Stimulated activated CD4-positive, alpha-beta T cell treated with anti-CD3 and anti-CD28 coated beads, Interleukin-4, amount 100 ng/mL, for 4 hours (primary cell): ENCODE results near the gene MYBPH.

Source experiments
- DNase-seq, 2 experiments: peaks; one replicate each; pipeline ENCODE4 v3.0.0-alpha.2; 2020

The MYBPH gene, protein sequence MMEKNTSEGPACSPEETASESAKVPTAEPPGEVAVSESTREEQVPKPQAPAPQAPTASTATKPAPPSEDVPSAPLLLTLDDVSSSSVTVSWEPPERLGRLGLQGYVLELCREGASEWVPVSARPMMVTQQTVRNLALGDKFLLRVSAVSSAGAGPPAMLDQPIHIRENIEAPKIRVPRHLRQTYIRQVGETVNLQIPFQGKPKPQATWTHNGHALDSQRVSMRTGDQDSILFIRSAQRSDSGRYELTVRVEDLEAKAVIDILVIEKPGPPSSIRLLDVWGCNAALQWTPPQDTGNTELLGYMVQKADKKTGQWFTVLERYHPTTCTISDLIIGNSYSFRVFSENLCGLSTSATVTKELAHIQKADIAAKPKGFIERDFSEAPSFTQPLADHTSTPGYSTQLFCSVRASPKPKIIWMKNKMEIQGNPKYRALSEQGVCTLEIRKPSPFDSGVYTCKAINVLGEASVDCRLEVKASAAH

DNA sequence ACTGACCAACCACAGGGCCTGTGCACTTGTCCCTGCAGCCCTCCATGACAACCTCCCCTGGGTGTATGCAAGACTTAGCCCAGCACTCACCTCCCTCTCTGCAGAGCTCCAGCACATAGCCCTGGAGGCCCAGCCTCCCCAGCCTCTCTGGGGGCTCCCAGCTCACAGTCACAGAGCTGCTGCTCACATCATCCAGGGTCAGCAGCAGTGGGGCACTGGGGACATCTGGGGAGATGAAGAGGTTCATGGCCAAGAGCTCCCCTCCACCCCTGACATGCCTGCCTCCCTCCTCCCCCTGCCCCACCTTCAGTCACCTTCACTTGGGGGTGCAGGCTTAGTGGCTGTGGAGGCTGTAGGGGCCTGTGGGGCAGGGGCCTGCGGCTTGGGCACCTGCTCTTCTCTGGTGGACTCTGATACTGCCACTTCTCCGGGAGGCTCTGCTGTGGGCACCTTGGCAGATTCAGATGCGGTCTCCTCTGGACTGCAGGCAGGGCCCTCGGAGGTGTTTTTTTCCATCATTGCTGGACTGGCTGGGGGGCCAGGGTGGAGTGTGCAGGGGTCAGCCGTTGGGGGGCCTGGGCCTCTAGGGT, at the start of gene MYBPH:
MYBPH (minus strand) TSS at position 590 of the 590 bp plus-strand sequence; CDS start at position 519, 71 bp downstream.
- no peak for DNase-seq

DNA sequence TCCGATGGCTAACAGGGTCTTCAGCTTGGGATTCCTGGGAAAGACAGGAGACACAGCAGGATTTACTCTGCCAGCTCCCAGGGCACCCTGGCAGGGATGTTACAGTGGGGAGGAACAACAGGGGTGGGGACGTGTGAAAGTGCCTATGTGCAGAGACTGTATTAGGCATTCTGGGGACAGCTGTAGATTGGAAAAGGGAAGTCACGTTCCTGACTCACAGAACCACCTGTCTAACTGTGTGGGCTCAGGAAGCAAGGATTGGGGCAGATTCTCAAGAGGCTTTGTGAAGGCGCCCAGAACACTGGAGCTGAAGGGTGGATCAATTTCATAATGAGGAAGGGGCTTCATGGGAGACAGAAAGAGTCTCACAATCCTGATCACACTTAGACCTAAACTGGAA, 49.4 kb upstream of the MYBPH start:
- DNase-seq, result no peak

DNA sequence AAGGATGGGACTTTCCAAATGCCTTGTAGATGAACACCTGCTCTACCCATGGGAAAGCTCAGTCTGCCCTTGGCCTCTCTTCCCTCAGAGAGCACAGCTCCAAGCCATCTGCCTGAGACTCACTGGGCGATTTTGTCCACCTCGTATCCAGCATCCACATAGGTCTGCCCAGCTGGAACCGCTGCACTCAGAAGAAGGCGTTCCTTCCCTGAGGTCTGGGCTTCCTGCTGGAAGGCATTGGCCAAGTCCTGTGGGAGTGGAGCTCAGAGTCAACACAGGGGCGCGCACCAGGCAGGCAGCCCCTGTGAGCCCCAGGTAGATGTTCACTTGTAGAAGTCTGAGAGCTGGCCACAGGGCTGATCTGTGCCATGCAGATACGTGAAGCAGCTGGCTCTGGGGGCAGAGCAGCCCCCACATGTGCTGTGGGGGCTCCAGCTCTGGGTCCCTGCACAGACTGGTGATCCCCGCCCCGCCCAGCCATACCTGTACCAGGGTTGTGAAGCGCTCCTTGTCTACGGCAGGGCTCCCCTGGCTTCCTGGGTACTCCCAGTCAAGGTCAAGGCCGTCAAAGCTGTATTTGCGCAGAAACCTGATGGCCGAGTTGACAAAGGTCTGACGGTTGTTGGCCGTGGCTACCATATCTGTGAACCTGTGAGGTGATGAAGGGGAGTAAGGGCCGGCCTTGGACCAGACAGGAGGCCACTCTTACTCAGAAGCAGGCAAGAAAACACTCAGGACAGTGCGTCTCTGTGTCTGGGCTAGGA, 47.6 kb upstream of the MYBPH start:
- no peak for DNase-seq

DNA sequence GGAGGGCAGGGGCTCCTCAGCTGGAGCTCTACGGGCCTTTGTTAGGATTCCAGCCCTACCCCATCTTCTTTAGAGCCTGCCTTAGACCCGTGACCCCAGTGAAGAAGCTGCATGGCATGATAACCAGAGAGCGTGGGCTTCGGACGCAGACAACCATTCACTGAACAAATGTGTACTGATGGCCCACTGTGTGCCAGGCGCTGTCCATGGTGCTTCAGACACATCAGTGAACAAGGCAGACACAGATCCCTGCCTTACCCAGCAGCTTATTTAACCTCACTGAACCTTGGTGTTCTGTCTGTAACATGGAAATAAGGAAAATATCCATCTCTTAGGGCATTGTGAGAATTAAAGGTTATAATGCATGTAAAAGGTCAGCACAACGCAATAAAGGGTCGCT, 44.3 kb upstream of the MYBPH start:
- DNase-seq, result no peak

DNA sequence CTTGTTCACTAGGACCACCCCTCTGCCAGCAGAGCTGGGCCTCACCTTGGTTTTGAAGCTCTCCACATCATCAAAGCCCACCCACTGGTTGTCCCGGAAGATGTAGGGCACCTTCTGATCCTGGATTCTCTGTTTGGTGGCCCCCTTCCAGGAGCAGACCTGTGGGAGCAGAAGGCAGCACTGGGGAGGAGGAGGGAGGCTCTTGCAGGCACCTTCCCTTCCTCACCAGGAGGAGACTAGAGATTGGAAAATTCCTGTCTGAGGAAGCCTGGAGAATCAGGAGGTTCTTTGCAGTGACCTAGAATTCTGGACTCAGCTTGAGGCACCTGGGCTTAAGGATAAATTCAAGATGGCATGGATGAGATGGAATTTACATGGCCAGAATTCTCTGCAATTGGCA, 43.5 kb upstream of the MYBPH start:
- DNase-seq, result no peak

DNA sequence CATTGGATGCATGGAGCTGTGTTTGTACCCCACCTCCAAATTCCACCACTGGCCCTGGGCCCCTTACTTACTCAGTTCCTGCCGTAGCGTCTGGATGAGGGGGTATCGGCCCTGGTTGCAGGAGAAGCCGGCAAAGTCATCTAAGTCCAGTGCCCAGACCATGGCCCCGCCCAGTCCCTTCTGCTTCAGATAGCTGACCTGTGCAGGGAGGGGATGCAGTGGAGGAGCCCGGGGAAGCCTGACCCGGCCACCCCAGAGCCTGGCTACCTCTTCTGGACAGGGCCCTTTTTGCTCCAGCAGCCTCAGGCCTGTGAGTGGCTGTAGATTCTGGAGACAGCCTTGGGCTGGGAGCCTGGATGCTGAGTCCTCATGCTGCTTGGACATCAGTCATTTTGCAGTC, 42.0 kb upstream of the MYBPH start:
- no peak for DNase-seq

DNA sequence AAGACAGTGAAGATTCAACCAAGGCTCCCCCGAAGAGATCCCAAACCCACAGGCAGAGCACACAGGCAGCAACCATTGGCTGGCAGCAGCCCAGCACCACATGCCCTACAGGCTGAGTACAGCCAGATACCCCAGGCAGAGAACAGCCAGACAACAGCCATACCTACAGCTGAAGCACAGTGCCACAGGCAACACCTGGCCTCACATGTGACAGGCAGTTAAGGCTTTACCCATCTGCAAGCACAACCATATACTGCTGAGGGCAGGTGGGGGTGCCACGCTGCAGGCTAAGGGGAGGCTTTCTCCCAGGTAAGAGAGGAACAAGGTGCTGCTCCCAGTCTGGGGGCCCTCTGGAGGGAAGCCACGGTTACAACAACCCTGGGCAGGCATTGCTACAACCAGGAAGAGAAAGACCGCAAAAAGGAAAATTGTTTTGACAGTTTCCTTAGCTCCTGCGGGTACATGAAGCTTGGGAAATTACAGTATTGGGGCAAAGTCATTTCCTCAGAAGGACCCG, 41.6 kb upstream of the MYBPH start:
- DNase-seq, result no peak

DNA sequence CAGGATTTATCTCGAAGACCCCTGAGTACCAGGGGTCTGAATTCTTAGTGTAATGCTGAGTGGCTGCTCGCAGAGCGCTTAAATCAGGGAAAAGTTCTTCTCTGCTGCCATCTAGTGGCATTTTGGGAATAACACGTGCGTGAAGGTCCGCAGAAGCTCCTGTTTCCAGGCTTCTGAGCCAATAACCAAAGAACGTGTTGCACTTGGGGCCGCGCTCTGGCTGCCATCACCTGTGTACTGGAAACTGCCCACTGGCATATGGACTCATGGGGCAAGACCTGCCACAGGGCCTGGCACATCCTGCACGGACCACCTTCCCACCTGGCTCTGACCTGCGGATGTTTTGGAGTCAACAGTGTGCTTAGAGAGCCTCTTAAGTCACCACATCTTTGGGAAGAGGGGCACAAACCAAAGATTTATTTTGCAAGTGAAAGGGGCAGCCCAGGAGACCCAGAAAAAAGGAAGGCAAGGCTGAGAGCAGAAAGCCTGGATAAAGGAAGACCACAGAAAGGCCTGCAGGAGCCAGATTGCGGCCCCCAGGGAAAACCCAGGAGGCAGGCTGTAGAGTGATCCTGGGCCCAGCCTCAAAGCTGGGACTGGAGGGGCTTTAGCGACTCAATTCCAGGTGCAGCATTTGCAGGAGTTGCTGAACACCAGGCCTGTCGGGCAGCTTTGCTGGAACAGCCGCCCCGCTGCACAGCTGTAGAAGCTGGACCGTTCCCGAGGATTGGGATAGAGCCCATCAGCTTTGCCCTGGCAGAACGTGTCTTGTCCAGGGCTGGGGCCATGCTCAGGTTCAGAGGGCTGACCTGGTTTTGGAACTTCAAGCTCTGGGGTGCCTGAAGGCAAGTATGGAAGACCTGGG, 40.9 kb upstream of the MYBPH start:
- peak; percentile 26 to 38 for DNase-seq

DNA sequence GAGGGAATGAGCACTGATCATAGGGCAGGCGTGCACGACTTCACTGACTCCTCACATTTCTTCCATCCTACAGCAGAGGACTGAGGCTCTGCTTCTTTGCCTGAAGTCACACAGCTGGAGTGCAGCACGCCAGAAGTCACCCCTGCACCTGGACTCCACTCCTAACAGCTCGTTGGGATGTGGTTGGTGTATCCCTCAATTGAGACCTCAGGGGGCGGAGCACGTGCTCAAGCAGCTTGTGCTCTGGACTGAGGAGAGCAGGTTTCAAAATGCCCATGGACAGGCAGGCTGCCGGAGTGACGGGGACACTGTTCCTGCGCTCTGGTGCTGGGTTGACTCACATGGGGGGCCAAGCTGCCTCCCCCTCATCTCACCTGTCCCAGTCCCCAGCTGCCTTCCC, 39.9 kb upstream of the MYBPH start:
- no peak for DNase-seq

DNA sequence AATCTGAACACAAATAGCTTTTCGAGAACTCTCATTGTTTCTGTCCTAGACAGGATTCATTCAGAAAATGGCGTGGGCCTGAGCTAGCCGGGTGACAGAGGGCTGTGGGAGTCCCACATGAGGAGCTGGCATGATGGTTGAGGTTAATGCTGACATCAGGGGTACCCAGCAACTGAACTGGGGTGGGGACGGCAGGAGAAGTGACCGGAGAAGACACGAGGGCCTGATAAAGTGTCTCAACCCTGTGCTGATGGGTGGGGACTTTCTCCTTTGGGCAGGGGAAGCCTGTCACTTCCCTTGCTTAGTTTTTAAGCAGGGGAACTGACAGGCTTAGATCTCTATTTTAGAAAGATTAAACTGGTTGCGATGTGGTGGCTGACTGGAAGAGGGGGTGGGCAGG, 39.2 kb upstream of the MYBPH start:
- no peak for DNase-seq

DNA sequence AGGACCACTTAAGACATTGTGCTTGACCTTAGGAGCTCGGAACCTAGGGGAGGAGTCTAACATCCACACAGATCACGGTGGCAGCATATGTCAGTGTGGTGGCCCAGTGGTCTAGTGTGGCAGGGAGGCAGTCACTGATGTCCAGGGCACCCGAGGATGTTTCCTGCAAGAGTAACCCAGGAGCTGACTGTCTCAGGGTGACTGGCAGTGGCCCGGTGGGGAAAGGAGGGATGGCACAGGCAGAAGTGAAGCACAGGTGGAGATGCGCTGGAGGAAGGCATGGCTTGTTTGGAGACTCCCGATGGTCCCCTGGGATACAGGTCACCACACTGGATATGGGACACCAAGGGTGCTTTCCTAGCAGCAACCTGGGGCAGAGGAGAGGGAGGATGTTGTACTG, 37.5 kb upstream of the MYBPH start:
- DNase-seq, result no peak

DNA sequence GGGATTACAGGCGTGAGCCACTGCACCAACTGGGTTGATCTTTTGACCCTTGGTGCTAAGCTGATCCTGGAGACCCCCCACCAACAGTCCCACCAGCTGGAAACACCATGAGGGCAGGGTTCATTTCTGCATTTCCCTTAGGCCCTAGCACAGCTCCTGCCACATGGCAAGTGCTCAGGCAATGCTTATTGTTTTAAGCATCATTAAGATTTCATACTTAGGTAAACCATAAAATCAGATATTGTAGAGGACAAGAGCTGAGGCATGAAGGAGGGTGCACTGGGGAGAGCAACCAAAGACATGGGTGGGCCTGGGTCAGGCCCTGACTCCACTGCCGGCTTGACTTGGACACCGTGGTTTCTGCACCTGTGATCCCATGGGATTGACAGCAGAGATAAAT, 36.2 kb upstream of the MYBPH start:
- DNase-seq, result no peak

DNA sequence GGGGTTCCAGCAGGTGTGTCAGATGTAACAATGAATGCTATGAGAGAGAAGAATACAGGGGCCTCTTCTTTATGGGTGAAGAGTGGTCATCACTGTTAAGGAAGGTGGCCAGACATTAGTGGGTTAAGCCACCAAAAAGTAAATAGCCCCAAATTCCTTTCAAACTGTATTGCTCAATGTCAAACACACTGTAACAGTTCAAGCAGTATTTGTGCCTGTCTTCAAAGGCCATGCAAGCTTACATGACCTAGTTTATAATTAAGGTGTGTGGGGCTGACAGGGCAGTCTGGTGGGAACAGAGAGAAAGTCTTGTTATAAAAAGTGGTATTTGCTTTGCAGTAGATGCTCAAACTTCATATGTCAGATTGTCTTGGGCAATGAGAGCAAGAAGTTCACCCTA, 35.4 kb upstream of the MYBPH start:
- DNase-seq, result no peak

DNA sequence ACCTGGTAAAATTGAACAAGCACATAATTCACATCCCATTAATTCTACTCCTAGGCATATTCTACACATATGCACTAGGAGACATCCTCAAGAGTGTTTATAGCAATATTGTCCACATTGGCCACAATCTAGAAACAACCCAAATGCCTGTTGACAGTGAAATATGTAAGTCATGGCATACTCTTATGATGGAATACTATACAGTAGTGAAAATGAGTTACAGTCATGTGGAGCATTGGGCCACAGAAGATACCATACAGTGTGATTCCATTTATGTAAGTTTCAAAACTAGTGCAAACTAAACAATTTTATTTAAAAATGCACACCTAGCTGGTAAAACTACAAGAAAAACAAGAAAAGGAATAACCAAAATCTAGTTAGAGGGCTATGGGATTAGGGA, 34.7 kb upstream of the MYBPH start:
- DNase-seq, result no peak

DNA sequence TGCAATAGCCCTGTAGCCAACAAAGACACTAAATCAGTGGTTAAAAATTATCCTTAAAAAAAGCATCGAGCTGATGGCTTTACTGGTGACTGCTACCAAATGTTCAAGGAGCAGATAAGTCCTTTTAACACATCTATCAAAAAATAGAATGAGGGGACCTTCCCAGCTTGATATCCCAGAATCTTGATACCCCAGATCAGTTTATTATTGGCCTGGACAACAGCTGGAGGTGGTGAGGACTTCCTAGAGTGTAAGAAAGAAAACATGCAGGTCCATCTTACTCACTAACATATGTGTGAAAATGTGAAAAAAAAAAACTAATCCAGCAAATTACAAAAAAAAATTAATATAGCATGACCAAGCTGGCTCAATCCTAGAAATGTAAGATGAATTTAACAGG, 32.6 kb upstream of the MYBPH start:
- no peak for DNase-seq

DNA sequence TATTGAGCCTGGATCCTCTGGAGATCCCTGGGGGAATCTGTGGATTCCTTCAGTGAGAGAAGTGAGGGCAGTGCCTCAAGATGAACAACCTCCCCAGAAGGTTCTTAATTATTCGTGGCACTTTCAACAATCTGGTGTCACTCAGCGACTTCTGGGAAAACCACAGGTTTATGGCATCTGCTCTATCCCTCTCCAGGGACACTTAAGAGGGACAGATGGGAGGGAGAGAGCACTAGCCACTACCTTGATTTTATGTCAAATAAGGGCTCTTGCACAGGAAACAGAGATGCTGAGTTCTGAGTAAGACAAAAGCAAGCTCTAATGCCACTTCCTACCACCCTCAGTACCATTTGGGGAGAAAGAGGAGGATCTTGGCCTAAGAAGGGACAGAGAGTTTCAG, 32.1 kb upstream of the MYBPH start:
- no peak for DNase-seq

DNA sequence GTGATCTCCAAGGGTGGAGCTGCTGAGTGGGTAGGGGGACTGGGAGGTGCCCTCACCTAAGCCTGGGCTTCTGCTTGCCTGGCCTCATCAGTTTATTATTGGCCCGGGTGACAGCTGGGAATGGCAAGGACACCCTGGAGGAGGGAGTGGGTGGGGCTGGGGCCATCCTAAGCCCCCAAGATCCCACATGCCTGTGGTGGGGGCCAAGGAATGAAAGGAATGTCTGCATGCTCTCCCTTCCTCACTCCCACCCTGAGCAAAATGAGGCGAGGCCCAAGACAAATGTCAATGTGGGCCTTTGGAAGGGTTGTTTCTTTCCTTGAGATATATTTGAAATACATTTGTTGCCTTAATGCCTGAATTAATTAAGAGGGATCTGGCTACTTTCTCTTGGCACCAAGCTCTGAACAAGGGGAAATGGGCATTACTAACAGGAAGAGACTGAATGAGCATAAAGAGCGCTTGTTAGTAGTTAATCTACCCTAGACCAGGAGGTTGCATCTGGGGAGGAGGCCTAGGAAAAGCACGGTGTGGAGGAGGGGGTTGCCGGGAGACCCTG, 30.6 kb upstream of the MYBPH start:
- no peak for DNase-seq

DNA sequence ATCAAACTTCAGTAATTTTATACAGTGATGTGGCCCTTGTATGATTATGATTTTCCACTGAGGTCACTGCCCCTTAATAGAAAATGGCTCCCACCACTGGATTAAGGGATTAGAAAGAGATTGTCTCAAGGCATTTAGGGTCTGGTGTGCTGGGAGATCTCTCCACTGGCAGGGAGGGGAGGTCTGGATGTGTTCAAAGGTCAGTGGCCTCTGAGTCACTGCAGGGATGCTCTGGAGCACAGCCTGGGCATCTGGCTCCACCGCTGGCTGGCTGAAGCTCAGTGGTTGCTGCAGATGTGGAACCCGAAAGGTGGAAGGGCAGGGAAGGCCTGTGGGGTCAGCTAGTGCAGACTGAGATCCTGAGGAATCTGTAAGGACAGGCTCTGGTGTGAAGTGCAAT, 29.1 kb upstream of the MYBPH start:
- DNase-seq, result no peak

DNA sequence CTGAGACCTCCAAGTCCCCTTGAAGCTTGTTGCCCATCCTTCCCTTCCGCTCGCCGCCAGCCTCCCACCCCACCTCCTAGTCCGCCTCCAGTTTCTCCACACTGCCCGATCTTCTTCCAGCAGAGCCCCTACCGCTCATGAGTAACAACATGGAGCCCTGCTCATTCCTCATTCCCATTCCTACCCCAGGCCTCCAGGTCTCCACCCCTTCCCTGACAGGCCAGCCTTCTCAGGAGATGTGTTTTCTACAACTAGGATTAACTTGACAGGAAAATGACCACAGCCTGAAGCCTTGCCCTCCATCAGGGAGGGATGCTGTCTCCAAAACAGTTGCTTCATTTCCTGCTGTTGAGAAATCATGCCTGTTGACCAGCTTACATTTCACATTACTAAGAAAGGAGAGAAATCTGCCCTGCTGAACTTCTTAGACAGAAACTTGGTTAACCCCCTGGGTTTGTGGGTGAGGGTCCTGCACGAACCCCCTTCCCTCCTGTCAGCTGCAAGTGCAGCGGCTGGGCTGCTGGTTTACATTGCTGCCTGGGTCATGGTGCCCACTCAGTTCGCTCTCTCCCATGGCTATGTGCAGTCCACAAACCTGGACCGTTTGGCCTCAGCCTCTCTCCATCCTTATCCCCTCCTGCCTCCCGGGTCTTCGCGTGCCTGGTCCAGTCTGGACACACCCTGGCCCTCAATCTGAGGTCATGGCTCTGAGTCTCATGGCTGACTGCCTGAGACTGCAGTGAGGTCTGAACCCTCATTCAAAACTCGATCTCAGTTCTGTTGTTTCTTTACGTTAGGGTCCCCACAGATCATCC, 27.0 kb upstream of the MYBPH start:
- no peak for DNase-seq

DNA sequence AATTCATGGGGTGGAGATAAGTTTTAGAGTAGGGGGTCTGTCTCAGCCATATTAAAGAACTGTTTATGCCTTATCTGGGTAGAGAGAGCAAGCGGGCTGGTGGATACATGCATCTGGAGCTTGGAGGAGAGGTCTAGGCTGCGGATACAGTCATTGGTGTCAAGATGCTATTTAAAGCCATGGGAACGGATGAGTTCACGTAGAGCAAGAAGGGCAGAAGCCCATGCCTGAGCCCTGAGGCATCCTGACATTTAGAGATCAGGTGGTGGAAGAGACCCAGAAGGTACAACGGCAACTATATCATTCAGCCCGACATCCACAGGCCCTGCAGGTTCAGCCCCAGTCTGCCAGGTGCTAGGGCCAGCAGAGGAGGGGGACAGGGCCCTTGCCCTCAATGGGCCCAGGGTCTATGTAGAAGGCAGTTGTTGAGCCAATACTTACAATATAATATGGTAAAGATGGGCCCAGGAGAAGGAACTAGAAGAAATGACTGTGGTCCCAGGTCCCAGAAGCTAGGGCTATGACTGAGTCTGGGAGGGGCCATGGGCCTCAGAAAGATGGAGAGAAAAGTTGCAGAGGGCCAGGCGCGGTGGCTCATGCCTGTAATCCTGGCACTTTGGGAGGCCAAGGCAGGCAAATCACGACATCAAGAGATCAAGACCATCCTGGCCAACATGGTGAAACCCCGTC, 26.0 kb upstream of the MYBPH start:
- no peak for DNase-seq

DNA sequence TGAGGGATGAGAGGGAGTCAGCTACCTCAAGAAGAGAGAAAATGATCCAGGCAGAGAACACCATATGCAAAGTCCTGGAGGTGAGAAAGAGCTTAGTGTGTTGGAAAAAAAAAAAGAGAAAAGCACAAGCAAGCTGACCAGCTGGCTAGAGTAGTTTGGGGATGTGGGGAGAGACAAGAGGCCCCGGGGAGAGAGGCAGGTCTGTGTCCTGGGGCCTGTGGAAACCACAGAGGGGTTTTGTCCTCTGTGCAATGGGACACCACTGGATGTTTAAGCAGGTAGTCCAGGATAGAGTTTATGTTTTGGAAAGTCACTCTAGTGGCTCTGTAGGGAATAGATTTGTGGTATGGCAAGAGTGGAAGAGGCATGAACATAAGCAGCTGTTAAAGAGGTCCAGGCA, 25.3 kb upstream of the MYBPH start:
- DNase-seq, result no peak
